Chondrocyte (in vitro differentiated cells): ENCODE data around the gene SLC6A5. TPM values are rescaled to one million over a fixed set of nuclear protein-coding genes. Genes with fewer than 3 reads are reported as not detected.

ENCODE experiments used
- DNase-seq: peaks from one replicate; pipeline ENCODE4 v3.0.0; 2021; ENCODE audit warnings: mixed read lengths, low spot score
- H3K27ac Mint-ChIP-seq: one replicate; pipeline ENCODE4 v1.8.0; 2021; ENCODE audit warnings: mild to moderate bottlenecking, moderate library complexity, mixed read lengths; ENCODE audit not compliant: unreplicated experiment
- H3K27me3 Mint-ChIP-seq: 2 replicates; pipeline ENCODE4 v1.8.0; 2021; ENCODE audit warnings: low read depth, mixed read lengths
- H3K36me3 Mint-ChIP-seq: 2 replicates; pipeline ENCODE4 v1.8.0; 2021; ENCODE audit warnings: low read depth, mixed read lengths
- H3K4me1 Mint-ChIP-seq: 2 replicates; pipeline ENCODE4 v1.8.0; 2021; ENCODE audit warnings: low read depth, mild to moderate bottlenecking, mixed read lengths
- H3K4me3 Mint-ChIP-seq: one replicate; pipeline ENCODE4 v1.8.0; 2021; ENCODE audit warnings: mild to moderate bottlenecking, moderate library complexity, mixed read lengths; ENCODE audit not compliant: unreplicated experiment
- H3K9me3 Mint-ChIP-seq: 2 replicates; pipeline ENCODE4 v1.8.0; 2021; ENCODE audit warnings: low read depth, mixed read lengths
- CTCF ChIP-seq: fragments of 200-600 bp; sonication (generic); IDR thresholded peaks from 2 replicates; pipeline ENCODE4 v1.5.0; 2021; ENCODE audit warnings: antibody characterized with exemption, mild to moderate bottlenecking, moderate library complexity
- total RNA-seq: library from RNA; stranded (reverse); gene quantifications from 3 replicates; pipeline ENCODE4 v1.2.1, GENCODE V29; 2021

Gene SLC6A5
- total RNA-seq, 1 donor from 2014 or later = not detected

- Mint-ChIP-seq H3K27ac (no peak overlapping the region), H3K4me3 (no peak overlapping the region), H3K27me3 (peaks cover 40% of the 10 kb centered on the region), H3K9me3 (no peaks in the 10 kb centered on the region), H3K4me1 (no peaks in the 10 kb centered on the region), H3K36me3 (no peaks in the 10 kb centered on the region)
- TF ChIP-seq CTCF = no peak
- DNase-seq = no peak
Measured at GRCh38 chr11:20616920-20617319, 17.5 kb downstream of the SLC6A5 start.

- no peak overlapping the region for H3K4me3 Mint-ChIP-seq
Measured at GRCh38 chr11:20617346-20618005, 18.1 kb downstream of the SLC6A5 start.

GRCh38 chr11:20618083-20618482, 18.7 kb downstream of the SLC6A5 start:
- DNase-seq = no peak
- no peak for TF ChIP-seq CTCF
- peaks cover 38% of the 10 kb centered on the region for H3K27me3 Mint-ChIP-seq
- H3K36me3 Mint-ChIP-seq = no peaks in the 10 kb centered on the region
- H3K4me1 Mint-ChIP-seq = no peaks in the 10 kb centered on the region
- H3K4me3 Mint-ChIP-seq = no peak overlapping the region
- no peak overlapping the region for H3K27ac Mint-ChIP-seq
- H3K9me3 Mint-ChIP-seq = no peaks in the 10 kb centered on the region

More at GRCh38 chr11:20617346-20618005, 18.1 kb downstream of the SLC6A5 start:
- Mint-ChIP-seq H3K27me3 (peaks cover 36% of the 10 kb centered on the region), H3K27ac (no peak overlapping the region), H3K36me3 (no peaks in the 10 kb centered on the region), H3K9me3 (no peaks in the 10 kb centered on the region), H3K4me1 (no peaks in the 10 kb centered on the region)
- DNase-seq = no peak
- no peak for TF ChIP-seq CTCF

GRCh38 chr11:20620988-20621387, 21.6 kb downstream of the SLC6A5 start:
- DNase-seq = no peak
- no peaks in the 10 kb centered on the region for H3K9me3 Mint-ChIP-seq
- H3K36me3 Mint-ChIP-seq = no peaks in the 10 kb centered on the region
- TF ChIP-seq CTCF = no peak
- H3K27ac Mint-ChIP-seq = no peak overlapping the region
- peaks cover 28% of the 10 kb centered on the region for H3K27me3 Mint-ChIP-seq
- no peak overlapping the region for H3K4me3 Mint-ChIP-seq
- H3K4me1 Mint-ChIP-seq = no peaks in the 10 kb centered on the region

GRCh38 chr11:20621679-20622078, 22.3 kb downstream of the SLC6A5 start:
- Mint-ChIP-seq H3K27me3 (peaks cover 24% of the 10 kb centered on the region), H3K4me3 (no peak overlapping the region), H3K9me3 (no peaks in the 10 kb centered on the region), H3K27ac (no peak overlapping the region), H3K4me1 (no peaks in the 10 kb centered on the region), H3K36me3 (no peaks in the 10 kb centered on the region)
- no peak for DNase-seq
- no peak for TF ChIP-seq CTCF
